ENCODE measurements around the gene PRKCA.

Gene PRKCA

DNA sequence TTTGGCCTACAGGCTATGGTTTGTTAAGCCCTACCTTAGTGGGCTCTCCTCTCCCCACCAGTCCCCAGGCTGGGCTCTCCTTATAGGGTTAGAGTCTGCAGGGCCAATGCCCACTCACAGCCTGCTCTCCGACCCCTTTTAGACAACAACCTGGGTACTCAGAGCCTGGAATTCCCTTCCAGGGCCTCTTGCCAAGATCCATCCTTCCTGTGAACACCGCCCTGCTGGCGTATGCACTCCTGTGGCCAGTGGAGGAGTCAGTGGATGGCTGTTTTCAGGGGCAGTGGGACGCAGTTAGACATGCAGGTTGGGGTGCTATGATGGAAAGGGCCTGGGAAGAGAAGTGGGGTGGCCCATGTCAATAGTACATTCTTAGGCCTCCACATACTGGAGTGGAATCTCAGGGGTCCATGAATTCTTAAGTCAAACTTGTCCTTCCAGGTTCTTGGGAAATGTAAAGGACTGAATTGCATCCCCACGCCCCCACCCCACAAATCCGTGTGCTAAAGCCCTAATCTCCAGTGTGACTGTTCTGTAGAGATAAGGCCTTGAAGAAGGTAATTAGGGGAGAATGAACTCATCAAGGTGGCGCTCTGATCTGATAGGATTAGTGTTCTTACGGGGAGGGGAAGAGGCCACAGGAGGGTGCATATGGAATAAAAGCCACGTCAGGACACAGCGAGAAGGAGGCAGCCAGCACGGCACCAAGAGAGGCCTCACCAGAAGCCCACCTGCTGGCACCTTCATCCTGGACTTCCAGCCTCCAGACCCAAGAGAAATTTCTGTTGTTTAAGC lies 450.9 kb downstream of the PRKCA start:
- no peak for DNase-seq

DNA sequence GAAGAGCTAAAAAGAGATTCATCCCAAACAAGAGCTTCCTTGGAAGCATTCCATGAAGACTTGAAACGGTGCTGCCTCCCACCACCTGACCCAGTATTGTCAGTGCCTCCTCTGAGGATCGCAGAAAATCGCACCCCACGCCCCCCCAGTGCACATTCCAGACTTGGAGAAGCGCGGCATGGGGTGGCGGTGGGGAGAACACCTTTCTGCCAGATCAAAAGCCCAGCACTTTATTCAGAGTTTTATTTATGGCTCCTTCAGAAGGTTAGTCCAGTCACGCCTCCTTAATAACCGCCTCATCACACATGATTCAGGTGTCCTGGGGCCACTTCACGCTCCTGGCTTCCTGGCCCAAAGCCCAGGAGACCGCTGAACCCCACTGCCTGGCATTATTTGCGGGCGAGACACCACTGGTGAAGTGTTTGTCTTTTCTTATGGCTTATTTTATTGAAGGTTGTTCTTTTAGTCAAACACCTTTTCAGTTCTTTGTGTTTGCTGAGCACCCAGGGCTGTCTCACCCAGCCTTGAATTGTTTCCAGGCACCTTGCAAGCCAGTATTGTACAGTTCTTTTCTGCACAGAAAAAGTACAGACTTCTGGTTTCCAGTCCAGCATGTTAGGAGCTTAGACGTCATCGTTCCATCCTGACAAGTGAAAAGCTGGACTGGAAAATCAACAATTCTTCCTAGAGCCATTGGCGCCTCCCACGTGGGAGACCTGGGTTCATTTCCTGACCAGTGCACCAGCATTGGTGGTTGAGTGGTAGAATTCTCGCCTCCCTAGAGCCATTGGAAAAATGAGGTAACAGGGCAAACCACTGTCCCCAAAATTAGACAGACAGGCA lies 452.9 kb downstream of the PRKCA start:
- DNase-seq: no peak

DNA sequence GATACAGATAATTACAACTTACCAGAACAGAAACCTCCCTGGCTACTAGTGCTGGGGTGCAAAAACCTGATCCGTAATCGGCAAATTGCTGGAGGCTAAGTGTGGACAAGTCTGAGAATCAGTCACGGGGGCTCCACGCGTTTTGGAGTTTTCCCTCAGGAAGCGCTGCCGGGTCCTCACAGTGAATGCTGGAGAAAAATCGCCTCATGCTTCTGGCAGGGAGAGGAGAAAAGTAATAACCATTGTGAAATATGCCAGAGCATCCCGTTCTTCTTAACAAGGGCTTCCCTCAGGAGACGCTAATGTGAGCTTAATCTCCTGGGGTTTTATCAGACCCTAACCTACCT lies 453.5 kb downstream of the PRKCA start:
- no peak for DNase-seq

DNA sequence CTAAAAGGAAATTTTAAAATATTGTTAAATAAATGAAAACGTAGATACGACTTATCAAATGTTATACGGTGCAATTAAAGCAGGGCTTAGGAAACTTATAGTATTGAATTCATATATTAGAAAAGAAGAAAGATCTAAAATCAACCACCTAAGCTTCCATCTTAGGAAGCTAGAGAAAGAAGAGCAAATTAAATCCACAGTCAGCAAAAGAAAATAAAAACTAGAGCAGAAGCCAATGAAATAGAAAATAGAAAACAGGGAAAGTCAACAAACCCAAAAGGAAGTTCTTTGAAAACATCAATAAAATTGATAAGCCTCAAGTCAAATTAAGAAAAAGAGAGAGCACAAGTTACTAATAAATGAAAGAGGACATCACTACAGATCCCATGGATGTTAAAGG lies 457.9 kb downstream of the PRKCA start:
- DNase-seq: no peak

DNA sequence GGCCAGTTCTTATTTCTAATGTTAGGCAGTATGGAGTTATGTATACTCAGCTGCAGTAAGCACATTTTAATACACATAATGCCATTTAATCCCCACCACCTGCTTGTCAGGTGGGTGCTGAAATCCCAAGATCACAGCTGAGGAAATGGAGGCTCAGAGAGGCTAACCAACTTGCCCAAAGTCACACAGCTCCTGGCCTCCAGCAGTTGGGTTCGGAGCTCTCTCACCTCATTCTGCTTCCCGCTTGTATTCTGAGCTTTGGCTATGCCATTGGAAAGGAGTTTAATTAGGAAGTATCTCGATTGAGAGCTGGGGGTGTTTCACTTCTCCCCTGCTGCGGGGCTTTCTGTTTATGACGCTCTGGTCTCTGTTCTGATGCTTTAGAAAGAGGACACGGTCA lies 459.9 kb downstream of the PRKCA start:
- DNase-seq: no peak

DNA sequence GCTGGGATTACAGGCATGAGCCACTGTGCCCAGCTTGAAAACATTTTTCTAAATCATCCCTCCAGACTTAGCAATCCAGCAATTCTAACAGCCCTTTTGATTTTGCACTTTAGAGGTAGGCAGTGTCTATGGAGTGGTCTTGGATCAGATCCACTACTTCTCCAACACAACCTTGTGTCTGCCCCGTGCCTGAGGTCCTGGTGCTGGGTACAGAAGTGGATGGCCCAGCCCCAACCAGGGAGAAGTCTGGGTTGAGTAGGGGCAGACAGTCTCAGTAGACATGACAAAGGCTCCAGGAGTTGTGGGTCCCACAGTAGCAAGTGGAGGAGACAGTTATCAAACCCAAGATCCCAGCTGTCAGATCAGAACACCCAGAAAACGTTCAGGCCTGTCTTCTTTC lies 460.6 kb downstream of the PRKCA start:
- no peak for DNase-seq

DNA sequence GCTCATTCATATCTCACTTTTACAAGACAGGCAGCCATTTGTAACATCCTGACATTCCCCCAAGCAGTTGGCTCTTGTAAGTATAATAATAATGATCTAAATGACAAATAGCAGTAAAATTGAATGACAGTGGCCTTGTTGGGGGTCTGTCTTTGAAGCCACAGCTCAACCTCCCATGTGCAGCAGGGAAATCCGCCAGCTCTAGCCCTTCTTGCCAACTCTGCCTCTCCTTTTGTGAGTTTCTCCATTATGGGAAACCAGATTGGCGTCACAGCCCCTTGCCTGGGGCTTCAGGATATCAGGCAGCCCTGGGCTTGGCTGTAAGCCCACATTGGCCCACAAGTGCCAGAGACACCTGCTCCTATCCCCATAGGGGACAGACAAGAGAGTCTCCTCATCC lies 462.1 kb downstream of the PRKCA start:
- DNase-seq: peak in 22 of 56 donors; percentile 6 to 53 (median 22)

DNA sequence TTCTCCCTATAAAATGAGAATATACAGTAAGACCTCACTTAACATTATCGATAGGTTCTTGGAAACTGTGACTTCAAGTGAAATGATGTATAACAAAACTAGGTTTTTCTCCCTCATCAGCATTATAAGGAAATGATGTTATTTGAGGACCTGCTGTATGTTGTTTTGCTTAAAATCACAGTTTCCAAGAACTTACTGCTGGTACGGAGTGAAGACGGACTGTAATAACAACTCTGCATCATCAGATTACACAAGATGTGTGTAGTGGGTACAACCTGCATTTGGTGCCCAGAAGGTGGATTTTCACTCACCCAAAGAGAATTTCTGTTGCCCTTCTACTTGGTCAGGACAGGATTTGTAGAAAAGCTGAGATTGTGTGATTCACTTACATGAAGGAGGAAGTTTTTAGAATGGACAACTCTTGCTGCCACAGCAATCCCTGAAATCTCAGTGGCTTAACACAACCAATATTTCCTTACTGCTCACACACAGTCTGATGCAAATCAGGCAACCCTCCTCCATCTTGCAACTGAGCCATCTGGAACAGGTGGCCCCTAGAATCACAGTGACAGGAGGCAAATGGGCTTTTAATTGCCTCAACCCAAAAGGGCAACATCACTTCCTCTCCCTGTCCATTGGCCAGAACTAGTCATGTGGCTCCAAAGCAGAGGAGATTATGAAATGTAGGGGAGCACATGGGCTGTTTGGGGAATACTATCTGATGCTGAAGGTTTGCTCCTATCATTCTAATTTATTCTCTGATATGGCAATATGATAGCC lies 464.9 kb downstream of the PRKCA start:
- no peak for DNase-seq

DNA sequence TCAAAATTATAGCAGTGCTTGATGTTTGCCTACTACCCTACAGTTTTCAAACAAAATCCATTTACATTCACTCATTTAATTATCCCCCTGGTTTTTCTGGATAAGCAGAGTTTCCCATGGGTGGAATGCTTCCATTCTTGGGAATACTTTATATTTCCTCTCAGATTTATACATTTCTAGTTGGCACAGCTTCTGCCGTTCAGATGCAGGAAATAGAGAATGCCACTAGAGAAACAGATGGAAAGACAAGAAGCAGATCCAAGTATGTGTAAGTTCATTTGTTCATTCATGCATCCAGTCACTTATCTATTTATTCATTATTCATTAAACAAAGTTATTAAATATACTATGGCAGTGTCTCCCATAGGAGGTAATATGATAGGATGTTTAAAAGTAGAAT lies 467.5 kb downstream of the PRKCA start:
- no peak for DNase-seq

DNA sequence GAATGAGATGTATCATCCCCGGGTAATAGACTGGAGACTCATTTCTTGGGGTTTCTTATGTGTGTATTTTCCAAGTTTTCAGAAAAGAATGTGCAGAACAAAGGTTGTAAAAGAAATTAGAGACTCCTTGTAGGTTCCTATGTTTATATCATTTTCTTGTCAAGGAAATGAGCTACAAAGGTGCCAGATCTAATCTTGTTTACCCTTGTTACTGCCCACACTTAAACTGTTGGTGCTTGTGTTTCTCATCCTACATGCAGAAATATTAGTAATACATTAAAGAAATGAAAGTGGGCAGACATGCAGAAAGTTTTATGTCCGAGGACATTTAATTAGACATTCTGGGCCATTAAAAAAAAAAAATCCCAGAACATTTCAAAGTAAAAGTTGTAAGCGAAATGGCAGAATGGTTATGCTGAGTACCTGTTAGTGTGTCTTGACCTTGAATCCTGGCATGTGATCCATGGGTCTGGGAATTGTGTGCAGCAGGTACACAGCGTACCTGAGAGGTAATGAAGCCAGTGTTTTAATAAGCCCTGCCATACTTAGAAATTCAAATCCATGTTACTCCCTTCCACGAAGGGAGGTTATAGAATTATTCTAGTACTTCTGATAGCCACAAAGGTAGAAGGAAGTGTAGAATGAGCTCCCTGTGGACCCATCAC lies 469.9 kb downstream of the PRKCA start:
- no peak for DNase-seq

DNA sequence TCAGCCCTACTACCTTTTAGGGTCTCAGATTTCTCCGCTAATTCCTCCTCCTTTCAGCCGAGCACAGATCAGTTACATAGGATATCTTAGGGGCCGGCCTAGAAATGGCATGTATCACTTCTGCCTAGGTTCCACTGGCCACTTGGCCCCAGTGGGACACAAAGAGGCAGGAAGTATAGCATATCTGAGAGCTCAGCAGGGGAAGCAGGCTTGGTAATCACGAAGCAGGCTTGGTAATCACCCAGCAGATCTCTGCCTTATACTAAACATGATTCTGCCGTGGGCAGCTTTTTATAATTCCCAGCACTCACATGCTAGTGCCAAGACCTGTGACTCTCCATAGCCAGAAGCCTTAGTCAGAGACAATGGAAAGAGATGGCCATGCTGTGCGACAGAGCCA lies 472.9 kb downstream of the PRKCA start:
- no peak for DNase-seq

DNA sequence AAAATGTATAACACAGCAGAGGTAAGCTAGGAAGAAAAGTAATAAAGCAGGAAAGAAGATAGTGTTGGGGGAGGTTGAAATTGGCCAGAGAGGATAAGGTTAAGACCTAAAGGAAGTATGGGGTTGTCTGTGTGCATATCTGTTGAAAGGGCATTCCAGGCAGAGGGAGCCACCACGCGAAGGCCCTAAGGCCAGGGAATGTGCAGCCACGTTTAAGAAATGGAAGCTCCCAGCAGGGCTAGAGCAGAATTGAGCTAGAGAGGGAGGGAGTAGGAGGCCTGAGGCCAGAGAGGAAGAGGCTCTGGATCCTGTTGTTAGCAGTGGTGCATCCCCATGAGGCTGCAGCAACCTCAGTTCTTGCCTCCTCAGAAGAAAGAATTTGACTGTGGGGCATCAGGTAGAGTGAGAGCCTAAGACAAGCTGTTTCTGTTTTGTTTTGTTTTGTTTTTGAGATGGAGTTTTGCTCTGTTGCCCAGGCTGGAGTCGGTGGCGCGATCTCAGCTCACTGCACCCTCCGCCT lies 473.5 kb downstream of the PRKCA start:
- DNase-seq: no peak

DNA sequence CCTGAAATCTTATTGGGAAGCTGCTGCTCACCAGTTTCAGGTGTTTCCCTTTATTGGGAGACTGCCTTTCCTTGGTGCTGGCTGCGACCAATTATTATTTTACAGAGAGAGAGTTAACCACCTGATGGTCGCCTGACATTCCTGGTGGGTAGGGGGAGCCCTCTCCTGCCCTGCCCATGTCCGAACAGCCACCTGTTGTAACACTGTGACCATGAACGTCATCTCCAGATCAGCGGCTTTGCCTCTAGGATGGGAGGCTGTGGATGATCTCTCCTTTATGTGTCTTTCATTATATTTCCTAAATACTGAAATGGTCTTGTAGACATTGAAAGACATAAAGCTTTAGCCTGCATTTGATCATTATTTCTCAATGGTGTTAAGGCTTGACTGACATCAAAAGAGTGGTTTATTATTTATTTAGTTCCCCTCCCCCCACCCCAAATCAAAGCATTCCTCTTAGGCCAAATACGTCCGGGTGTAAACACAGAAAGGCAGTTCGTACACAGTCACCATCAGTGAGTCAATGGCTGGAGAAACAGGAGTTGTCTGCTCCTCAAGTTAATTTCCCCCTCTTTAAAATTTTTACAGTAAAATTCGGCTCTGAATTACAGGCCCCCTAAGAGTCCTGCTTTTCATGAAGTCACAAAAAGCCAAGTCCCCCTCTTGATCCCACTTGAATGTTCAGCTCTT lies 474.7 kb downstream of the PRKCA start:
- no peak for DNase-seq

DNA sequence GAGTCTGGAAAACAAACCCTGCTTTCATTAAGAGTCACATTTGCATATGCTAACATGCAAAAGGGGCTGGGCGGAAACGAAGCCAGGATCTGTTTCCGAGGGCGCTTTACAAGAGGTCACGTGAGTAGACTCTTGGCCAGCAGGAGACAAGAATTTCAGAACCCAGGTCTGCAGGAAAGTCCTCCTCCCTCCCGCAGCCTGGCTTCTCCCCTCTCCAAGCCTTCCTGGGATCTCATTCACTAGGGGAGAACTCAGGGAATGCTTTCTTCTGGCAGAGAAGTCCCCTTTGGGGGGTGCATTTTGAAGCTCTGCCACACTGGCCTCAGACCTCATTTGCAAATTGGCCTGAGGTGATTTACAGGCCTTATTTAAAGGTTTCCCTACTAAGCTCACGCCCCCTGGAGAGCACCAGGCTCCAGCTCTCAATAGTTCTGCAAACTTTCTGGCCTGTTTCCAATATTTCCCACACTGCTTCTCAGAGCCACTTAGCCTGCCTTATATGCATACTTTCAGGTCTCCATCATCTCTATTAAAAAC lies 475.3 kb downstream of the PRKCA start:
- DNase-seq: peak in 32 of 56 donors; percentile 10 to 79 (median 37)

DNA sequence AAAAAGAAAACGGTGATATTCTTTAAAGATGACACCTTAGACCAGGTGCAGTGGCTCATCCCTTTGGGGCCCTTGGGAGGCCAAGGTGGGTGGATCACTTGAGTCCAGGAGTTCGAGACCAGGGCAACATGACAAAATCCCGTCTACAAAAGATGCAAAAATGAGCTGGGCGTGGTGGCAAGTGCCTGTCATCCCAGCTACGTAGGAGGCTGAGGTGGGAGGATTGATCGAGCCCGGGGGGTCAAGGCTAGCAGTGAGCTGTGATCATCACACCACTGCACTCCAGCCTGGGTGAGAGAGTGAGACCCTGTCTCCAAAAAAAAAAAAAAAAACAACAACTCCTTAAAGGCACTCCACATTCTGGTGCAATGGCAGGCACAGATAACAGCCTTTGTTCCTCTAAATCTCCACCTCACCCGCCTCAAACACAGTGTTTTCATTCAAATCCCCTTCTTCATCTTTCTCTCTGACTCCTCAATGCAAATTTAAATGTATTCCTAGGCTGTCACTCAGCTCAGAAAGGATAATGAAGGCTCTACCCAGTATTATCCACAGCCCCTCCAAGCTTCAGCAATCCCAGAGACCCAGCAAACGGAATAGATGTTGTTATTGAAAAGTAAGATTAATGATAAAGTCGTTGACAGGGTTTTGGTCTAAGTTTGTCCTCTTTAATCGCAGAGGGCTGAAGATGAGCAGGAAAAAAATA lies 476.3 kb downstream of the PRKCA start:
- DNase-seq: no peak

DNA sequence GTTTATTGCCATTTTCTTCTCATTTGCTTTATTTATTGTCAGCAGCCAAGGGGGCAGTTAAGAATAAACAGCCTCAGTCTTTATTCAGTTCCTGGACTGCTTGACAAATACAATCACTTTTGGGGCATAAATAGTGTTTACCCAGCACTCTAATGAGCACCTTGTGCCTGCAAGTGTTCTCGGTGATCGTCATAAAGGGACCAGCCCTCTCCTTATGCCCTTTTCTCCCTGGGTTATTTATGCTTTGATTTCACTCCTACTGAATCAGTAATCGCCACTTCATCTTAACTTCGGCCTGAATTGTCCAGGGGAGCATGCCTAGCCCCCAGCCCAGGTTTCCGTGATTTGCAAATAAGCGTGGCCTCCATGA lies 476.8 kb downstream of the PRKCA start:
- DNase-seq: no peak

DNA sequence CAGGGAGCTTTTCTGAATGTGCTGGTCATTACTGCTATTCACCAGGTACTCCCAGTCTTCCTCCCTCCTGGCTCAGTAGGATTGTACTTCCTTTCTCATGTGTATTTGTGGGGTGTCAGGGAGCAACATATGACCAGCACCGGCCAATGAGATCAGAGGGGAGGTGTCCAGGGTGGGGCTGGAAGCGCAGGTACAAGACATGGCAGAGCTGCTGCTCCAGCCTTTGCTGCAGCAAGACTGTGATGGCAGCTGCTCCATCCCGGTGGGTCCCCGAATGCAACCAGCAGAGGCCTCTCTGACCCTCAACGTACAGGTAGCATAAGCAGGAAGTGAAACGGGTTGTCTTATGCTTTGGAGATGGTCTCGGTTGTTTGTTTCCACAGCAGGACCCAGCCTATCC lies 478.7 kb downstream of the PRKCA start:
- DNase-seq: no peak

DNA sequence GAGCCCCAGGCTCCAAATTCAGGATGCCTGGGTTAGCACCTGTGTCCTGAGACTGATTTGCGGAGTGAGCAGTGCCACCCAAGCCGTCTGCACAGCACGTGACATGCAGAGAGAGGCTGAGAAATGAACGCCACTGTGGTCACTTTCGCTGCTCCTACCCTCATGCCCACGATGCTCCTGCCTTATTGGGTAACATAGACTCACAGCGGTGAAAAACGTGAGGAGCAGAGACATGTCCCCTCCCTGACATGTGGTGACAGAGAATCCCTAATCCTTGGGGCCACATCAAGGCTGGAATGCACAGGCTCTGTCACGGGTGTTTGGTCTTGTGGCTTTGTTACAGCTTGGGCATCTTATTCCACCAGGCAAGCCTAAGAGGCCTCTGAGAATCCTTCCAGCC lies 480.4 kb downstream of the PRKCA start:
- no peak for DNase-seq

DNA sequence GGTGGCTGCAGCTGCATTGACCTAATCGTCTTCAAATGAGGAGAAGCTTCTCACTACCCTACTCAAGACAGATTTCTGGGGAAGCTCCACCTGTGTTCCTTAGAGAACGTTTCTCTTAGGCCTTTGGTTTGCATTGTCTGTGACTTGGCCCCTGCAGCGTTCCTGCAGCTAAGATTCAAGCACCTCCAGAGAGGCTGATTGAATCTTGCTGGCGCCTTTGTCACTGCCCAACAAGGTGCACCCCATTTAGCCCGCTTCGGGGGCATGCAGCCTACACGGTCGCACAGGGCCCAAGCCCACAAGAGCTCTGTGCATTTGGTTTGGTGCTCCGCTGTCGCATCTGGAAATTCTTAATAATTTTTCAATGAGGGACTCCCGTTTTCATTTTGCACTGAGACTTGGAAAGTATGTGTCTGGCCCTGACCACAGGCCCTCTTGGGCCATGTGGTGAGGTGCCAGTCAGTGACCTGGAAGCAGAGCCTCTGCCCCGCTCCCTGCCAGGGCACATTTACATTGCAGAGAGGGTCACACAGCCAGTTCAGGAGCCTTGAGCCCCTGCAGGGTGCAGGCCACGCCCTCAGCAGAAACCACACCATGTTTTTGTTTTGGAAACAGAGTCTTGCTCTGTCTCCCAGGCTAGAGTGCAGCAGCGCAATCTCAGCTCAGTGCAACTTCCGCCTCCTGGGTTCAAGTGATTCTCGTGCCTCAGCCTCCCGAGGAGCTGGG lies 481.4 kb downstream of the PRKCA start:
- no peak for DNase-seq

Measured in amygdala (tissue), 56 donors.